ENCODE measurements around the gene MAP3K2.
A peak's percentile ranks its signal among the peaks of the same experiment; 100 is the strongest.

The MAP3K2 gene

DNA sequence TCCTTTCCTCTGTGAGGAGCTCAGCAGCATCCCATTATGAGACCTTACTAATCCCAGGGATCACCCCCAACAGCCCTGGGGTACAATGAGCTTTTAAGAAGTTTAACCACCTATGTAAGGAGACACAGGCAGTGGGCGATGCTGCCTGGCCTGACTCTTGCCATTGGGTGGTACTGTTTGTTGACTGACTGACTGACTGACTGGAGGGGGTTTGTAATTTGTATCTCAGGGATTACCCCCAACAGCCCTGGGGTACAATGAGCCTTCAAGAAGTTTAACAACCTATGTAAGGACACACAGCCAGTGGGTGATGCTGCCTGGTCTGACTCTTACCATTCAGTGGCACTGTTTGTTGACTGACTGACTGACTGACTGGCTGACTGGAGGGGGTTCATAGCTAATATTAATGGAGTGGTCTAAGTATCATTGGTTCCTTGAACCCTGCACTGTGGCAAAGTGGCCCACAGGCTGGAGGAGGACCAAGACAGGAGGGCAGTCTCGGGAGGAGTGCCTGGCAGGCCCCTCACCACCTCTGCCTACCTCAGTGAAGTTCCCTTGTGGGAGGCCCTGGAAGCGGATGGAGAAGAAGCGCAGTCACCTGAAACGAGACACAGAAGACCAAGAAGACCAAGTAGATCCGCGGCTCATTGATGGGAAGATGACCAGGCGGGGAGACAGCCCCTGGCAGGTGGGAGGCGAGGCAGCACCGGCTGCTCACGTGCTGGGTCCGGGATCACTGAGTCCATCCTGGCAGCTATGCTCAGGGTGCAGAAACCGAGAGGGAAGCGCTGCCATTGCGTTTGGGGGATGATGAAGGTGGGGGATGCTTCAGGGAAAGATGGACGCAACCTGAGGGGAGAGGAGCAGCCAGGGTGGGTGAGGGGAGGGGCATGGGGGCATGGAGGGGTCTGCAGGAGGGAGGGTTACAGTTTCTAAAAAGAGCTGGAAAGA, 38.0 kb upstream of the MAP3K2 start:
- TF ChIP-seq, protein P1, sequence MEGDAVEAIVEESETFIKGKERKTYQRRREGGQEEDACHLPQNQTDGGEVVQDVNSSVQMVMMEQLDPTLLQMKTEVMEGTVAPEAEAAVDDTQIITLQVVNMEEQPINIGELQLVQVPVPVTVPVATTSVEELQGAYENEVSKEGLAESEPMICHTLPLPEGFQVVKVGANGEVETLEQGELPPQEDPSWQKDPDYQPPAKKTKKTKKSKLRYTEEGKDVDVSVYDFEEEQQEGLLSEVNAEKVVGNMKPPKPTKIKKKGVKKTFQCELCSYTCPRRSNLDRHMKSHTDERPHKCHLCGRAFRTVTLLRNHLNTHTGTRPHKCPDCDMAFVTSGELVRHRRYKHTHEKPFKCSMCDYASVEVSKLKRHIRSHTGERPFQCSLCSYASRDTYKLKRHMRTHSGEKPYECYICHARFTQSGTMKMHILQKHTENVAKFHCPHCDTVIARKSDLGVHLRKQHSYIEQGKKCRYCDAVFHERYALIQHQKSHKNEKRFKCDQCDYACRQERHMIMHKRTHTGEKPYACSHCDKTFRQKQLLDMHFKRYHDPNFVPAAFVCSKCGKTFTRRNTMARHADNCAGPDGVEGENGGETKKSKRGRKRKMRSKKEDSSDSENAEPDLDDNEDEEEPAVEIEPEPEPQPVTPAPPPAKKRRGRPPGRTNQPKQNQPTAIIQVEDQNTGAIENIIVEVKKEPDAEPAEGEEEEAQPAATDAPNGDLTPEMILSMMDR (IDR thresholded peaks at IDR 0.05; ENCODE audit: low read depth, low read length) = no peak
- no peak overlapping the region for H3K4me3 ChIP-seq (ENCODE audit: low read depth, low read length)
- no peaks in the 10 kb centered on the region for H3K4me1 ChIP-seq
- no peaks in the 10 kb centered on the region for H3K36me3 ChIP-seq
- no peaks in the 10 kb centered on the region for H3K9me3 ChIP-seq
- no peak for DNase-seq
- H3K27me3 ChIP-seq = peaks cover 5% of the 10 kb centered on the region; the same call in 1 of the 2 replicates

DNA sequence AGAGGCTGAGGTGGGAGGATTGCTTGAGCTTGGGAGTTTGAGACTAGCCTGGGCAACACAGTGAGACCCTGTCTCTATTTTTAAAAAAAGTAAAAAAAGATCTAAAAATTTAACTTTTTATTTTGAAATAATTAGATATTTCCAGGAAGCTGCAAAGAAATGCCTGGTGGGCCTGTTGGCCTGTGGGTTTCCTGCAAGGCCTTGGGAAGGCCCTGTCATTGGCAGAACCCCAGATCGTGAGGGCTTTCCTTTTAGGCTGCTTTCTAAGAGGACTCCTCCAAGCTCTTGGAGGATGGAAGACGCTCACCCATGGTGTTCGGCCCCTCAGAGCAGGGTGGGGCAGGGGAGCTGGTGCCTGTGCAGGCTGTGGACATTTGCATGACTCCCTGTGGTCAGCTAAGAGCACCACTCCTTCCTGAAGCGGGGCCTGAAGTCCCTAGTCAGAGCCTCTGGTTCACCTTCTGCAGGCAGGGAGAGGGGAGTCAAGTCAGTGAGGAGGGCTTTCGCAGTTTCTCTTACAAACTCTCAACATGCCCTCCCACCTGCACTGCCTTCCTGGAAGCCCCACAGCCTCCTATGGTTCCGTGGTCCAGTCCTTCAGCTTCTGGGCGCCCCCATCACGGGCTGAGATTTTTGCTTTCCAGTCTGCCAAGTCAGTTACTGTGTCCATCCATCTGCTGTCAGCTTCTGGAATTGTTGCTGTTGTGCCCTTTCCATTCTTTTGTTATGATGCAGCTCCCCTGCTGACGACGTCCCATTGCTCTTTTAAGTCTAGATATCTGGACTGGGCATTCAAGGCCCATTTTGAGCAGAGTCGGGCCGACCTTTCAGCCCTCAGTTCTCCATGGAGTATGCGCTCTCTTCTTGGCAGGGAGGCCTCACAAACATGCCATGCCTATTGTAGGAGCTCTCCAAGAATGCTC, 37.1 kb upstream of the MAP3K2 start:
- H3K9me3 ChIP-seq = no peaks in the 10 kb centered on the region
- H3K27me3 ChIP-seq = peaks cover 5% of the 10 kb centered on the region; the same call in 1 of the 2 replicates
- TF ChIP-seq, protein P1 (IDR thresholded peaks at IDR 0.05; ENCODE audit: low read depth, low read length) = no peak
- DNase-seq = no peak
- H3K36me3 ChIP-seq = no peaks in the 10 kb centered on the region
- H3K4me1 ChIP-seq = no peaks in the 10 kb centered on the region
- no peak overlapping the region for H3K4me3 ChIP-seq (ENCODE audit: low read depth, low read length)

DNA sequence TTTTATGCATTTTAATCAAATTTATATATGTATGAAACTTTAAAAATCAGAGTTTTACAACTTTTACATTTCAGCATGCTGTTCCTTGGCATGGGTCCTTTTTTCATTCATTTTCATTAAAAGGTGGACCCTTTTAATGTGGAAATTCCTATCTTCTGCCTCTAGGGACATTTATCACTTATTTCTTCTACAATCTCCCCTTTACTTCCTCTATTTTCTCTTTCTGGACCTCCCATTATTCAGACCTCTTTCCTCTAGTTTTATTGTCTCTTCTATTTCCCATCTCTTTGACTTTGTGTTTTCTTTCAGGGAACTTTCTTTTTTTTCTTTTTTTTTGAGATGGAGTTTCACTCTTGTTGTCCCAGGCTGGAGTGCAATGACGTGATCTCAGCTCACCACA, 36.1 kb upstream of the MAP3K2 start:
- Histone ChIP-seq H3K36me3 (no peaks in the 10 kb centered on the region), H3K4me1 (no peaks in the 10 kb centered on the region), H3K27me3 (peaks cover 5% of the 10 kb centered on the region; the same call in 1 of the 2 replicates), H3K4me3 (ENCODE audit: low read depth, low read length) (no peak overlapping the region; the same call in 1 of the 2 replicates), H3K9me3 (no peaks in the 10 kb centered on the region)
- DNase-seq = no peak
- TF ChIP-seq, protein P1 (IDR thresholded peaks at IDR 0.05; ENCODE audit: low read depth, low read length) = no peak

DNA sequence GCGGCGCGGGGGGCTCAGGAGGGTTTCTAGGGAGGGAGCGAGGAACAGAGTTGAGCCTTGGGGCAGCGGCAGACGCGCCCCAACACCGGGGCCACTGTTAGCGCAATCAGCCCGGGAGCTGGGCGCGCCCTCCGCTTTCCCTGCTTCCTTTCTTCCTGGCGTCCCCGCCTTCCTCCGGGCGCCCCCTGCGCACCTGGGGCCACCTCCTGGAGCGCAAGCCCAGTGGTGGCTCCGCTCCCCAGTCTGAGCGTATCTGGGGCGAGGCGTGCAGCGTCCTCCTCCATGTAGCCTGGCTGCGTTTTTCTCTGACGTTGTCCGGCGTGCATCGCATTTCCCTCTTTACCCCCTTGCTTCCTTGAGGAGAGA, 35.7 kb upstream of the MAP3K2 start:
- Histone ChIP-seq H3K27me3 (peaks cover 5% of the 10 kb centered on the region; the same call in 1 of the 2 replicates), H3K4me3 (ENCODE audit: low read depth, low read length) (peak overlapping the region; percentile 37), H3K36me3 (no peaks in the 10 kb centered on the region)

DNA sequence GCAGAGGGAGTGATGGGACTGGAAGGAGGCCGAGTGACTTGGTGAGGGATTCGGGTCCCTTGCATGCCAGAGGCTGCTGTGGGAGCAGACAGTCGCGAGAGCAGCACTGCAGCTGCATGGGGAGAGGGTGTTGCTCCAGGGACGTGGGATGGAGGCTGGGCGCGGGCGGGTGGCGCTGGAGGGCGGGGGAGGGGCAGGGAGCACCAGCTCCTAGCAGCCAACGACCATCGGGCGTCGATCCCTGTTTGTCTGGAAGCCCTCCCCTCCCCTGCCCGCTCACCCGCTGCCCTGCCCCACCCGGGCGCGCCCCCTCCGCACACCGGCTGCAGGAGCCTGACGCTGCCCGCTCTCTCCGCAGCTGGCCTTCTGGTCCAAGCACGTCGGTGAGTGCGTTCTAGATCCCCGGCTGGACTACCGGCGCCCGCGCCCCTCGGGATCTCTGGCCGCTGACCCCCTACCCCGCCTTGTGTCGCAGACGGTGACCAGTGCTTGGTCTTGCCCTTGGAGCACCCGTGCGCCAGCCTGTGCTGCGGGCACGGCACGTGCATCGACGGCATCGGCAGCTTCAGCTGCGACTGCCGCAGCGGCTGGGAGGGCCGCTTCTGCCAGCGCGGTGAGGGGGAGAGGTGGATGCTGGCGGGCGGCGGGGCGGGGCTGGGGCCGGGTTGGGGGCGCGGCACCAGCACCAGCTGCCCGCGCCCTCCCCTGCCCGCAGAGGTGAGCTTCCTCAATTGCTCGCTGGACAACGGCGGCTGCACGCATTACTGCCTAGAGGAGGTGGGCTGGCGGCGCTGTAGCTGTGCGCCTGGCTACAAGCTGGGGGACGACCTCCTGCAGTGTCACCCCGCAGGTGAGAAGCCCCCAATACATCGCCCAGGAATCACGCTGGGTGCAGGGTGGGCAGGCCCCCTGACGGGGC, 35.0 kb upstream of the MAP3K2 start:
- TF ChIP-seq, protein P1 (IDR thresholded peaks at IDR 0.05; ENCODE audit: low read depth, low read length) = no peak
- Histone ChIP-seq H3K27me3 (peaks cover 5% of the 10 kb centered on the region; the same call in 1 of the 2 replicates), H3K4me1 (no peaks in the 10 kb centered on the region), H3K4me3 (ENCODE audit: low read depth, low read length) (peak overlapping the region; percentile 37), H3K36me3 (no peaks in the 10 kb centered on the region), H3K9me3 (no peaks in the 10 kb centered on the region)
- peak; percentile 34 for DNase-seq

More for the DNA sequence above, 35.7 kb upstream of the MAP3K2 start:
- TF ChIP-seq, protein P1 (IDR thresholded peaks at IDR 0.05; ENCODE audit: low read depth, low read length) = no peak
- DNase-seq = no peak
- no peaks in the 10 kb centered on the region for H3K4me1 ChIP-seq
- no peaks in the 10 kb centered on the region for H3K9me3 ChIP-seq

Data from BE2C (cell line).